GM18861 (cell line): ENCODE measurements around the gene CCDC85B.

Experiments
- ATAC-seq: cut with Tn5 transposase; IDR thresholded peaks from one replicate; pipeline ENCODE4 v1.9.1; 2021; ENCODE audit not compliant: unreplicated experiment

CCDC85B gene

GRCh38 chr11:65928667-65929066, 38.2 kb downstream of the CCDC85B start:
- no peak for ATAC-seq

GRCh38 chr11:65931773-65932557, 41.5 kb downstream of the CCDC85B start:
- no peak for ATAC-seq

- ATAC-seq: no peak
Measured at GRCh38 chr11:65932558-65932919, 42.1 kb downstream of the CCDC85B start.

GRCh38 chr11:65934014-65934413, 43.5 kb downstream of the CCDC85B start:
- ATAC-seq: no peak

GRCh38 chr11:65937766-65938165, 47.3 kb downstream of the CCDC85B start:
- no peak for ATAC-seq
